Hepatic stellate cell (primary cell): Measurements from ENCODE around the gene VRK1.
"Not testable (repeated sequence)": the region's sequence is repeated elsewhere in the genome, so short reads cannot be mapped to it uniquely, and the experiment has no call there.

Experiments
- DNase-seq: peaks from one replicate; pipeline ENCODE4 v3.0.0; 2011; ENCODE audit warnings: low spot score

The VRK1 gene, protein sequence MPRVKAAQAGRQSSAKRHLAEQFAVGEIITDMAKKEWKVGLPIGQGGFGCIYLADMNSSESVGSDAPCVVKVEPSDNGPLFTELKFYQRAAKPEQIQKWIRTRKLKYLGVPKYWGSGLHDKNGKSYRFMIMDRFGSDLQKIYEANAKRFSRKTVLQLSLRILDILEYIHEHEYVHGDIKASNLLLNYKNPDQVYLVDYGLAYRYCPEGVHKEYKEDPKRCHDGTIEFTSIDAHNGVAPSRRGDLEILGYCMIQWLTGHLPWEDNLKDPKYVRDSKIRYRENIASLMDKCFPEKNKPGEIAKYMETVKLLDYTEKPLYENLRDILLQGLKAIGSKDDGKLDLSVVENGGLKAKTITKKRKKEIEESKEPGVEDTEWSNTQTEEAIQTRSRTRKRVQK

DNA sequence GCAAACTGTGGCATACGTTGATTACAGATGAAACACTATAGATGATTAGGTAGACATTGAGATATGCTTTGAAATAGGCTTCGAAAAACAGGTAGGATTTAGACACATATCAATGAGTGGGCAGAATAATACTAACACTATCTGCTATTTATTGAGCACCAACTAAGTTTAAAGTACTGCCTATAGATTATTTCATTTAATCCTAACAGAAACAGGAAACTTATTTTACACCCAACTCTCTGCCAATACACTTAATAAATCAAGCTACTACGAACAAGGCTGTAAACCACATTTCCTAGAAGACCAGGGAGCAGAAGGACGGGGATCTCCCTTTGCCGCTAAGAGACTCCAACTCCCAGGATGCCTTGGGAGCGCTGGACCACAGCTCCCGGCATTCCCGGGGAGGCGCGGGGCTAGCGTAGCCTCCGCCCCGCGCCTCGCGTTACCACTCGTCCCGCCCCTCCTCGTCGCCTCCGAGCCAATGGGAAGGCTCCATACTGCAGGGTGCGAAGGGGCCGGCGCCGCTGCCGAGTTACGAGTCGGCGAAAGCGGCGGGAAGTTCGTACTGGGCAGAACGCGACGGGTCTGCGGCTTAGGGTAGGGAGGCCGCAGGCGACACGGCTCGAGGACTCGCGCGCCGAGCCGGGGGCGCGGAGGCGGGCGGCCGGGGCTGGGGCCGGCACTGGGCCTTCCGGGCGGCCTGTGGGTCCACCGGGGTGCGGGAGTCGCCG, at the start of gene VRK1:
TSS of gene VRK1 (plus strand) at position 532 of the 731 bp plus-strand sequence. CDS start 36,090 bp downstream, outside the sequence.
- peak; percentile 94 for DNase-seq

DNA sequence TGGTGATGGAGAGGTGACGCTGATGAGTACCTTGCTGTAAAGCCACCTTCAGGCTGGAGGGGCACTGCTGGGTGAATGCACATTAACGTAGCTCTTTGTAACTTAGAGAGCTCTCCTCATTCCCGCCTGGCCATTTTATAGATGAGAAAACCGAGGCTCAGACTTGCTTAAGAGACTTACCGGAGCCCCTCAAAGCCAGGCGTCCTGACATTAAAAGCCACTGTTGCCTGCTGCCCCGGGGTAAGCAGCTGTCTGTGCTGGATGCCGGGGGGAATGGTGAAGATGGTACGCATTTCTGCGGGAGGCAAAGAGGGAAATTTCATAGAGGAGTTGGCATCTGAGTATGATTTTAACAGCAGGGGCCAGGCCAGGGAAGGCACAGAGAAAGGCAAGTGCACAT, 49.6 kb upstream of the VRK1 start:
- DNase-seq: no peak

DNA sequence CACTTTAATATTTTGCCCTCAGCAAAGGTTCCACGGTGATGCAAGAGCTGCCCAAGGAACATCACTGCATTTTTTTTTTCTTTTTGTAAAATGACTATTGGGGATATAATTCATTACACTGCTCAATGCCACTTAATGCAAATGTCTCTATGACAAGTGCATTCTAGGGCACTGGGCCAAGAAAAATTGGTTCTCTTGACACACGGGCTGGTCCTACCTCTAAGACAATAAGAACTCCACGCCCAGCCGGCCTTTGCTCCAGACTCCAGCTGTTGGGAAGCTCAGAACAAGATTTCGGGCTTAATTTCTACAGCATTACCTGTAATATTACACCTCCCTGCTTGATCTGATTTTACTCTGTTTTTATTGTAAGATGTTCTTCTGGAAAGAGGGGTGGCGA, 48.8 kb upstream of the VRK1 start:
- DNase-seq: no peak

DNA sequence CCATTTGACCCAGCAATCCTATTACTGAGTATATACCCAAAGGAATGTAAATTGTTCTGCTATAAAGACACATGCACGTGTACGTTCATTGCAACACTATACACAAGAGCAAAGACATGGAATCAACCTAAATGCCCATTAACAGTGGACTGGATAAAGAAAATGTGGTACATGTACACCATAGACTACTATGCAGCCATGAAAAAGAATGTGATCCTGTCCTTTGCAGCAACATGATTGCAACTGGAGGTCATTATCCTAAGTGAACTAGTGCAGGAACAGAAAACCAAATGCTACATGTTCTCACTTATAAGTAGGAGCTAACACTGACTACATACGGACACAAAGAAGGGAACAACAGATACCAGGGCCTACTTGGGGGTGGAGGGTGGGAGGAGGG, 45.7 kb upstream of the VRK1 start:
- no peak for DNase-seq

DNA sequence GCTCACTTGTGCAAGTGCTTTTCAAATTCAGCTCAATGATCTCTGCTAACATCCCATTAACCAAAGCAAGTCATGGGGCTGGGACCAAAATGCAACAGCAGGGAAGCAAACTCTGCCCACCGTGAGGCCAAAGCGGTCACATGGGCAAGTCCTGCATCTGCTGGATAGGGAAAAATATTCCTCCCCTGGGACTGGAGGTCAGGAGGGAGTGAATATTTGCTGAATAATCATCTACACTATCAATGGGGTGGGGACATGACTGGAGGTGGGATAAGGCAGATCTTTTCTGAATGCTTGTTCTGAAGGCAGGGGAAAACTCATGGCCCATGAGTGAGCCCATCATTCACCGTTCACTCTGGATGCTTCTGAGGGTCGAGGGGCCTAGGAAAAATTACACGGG, 45.1 kb upstream of the VRK1 start:
- no peak for DNase-seq

DNA sequence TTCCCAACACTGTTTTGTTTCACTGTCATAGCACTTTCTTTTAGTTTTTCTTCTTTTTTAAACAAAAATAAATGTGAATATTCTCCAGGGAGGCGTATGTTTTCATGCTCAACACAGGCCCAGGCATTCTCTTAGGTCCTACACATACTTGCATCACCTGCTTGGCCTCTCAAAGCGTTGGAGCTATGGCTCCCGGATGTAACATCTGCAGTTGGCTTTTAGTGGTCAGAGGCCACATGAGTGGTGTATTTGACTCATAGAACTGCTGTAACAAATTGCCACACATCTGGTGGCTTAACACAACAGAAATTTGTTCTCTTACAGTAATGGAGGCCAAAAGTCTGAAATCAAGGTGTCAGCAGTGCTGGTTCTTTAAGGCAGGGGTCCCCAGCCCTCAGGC, 44.6 kb upstream of the VRK1 start:
- no peak for DNase-seq

DNA sequence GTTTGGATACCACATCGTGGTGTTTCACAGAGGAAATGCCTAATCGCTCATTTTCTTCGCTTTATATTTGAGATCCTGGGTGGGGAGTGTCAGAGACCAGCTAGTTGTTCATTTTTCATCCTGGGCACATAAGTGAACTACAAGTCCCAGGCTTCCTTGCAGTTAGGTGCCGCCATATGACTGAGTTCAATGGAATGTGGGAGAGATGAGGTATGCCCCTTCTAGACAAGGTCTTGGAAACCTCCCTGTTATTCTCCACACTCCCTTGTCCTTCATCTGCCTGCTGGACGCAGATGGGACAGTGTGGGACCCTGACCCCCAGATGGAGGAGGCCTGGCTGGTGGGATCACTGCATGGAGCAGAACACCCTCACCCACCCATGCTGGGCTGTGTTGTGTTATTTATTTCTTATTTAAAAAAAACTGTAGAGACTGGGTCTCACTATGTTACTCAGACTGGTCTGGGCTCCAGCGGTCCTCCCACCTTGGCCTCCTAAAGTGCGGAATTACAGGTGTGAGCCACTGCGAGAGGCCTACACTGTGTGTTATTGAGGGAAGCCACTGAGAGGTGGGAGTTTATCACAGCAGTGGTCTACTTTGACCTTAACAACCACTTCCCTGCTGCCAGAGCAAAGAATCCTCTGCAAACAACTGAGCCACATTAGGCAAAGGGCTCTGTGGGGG, 42.9 kb upstream of the VRK1 start:
- DNase-seq: no peak

DNA sequence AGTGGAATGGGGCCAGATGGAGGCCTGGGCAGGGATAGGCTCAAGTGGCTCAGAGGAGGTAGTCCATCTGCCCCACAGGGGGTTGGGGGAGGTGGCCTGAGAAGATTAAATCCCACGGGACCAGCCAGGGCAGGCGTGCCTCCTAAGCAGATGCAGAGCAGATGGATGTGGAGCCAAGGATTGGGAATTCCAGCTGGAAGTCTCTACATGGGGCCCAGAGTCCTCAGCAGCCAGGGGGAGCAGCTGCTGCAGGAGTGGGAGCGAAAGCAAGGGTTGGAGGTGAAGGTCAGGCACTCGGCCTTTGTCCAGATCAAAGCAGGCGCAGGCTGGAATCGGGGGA, 42.4 kb upstream of the VRK1 start:
- no peak for DNase-seq

DNA sequence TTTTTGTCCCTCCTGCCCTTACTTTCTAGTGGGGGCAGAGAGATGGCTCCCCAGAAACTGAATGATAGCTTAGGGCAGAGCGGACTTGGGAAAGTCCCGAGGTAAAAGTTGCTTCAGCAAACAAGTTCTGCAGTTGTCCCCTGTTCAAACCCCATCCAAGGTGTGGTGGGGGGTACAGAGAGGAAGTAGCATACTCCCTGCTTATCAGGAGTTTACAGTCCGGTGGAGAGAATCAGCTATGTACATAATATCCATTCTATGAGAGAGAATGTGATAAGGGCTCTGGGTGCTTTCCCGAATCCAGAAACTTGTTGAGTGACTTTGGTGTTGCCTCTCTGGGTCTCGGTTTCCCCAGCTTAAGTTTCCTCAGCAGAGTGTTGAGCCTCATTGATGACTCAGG, 40.4 kb upstream of the VRK1 start:
- DNase-seq: no peak

DNA sequence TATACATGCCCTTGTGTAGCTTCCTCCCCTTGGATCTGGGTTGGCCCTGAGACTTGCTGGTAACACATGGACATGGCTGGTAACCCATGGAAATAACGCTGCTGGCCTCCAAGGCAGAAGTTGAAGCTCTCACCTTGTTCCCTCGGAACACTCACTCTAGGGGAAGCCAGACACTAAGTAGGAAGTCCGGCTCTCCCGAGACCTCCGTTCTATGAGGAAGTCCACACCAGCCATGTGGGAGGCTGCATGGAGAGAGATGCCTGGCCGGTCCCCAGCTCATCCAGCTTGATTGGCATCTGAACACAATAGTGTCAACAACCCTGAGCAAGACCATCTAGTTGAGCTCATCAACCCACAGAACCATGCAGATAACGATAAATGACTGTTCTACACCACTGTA, 39.7 kb upstream of the VRK1 start:
- no peak for DNase-seq

DNA sequence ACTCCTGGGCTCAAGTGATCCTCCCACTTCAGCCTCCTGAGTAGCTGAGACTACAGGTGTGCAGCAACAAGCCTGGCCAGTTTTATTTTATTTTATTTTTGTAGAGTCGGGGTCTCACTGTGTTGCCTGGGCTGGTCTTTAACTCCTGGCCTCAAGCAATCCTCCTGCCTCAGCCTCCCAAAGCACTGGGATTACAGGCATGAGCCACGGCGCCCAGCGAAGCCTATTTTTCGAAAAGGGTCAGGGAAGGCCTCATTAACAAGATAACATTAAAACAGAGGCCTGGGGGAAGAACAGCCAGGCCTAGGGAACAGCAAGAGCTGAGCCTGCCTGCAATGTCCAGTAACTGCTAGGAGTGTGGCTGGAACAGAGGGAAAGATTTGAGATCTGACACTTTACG, 36.1 kb upstream of the VRK1 start:
- DNase-seq: no peak

DNA sequence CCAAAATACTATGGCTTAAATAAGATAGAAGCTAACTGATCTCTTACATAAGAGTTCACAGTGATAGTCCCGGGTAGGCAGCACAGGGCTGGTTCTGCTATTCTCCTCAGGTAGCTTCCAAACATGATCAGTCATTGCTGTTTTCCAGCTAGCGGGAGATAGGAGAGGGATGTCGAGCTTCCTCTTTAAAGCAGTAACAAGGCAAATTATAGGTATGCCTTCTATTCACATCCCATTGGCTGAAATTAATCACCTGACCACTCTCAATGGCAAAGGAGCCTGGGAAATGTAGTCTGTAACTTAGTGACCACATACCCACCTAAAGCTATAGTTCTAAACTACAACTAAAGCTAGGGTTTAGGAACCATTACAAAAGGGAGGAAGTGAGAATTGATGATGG, 34.5 kb upstream of the VRK1 start:
- DNase-seq: peak; percentile 47

DNA sequence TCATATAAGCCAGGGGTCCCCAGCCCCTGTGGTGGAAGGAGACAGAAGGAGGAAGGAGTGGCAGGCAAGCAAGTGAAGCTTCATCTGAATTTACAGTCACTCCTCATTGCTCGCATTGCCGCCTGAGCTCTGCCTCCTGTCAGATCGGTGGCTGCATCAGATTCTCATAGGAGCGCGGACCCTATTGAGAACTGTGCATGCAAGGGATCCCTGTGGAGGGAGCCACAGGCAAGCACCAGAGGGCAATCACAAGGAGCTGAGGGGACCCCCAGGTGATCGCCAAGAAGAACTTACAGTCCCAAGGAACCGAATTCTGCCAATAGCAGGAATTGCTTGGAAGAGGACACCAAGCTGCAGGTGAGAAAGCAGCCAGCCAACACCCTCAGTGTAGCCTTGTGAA, 33.2 kb upstream of the VRK1 start:
- no peak for DNase-seq

DNA sequence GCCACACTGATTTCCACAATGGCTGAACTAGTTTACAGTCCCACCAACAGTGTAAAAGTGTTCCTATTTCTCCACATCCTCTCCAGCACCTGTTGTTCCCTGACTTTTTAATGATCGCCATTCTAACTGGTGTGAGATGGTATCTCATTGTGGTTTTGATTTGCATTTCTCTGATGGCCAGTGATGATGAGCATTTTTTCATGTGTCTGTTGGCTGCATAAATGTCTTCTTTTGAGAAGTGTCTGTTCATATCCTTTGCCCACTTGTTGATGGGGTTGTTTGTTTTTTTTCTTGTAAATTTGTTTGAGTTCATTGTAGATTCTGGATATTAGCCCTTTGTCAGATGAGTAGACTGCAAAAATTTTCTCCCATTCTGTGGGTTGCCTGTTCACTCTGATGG, 32.0 kb upstream of the VRK1 start:
- not testable (repeated sequence) for DNase-seq

DNA sequence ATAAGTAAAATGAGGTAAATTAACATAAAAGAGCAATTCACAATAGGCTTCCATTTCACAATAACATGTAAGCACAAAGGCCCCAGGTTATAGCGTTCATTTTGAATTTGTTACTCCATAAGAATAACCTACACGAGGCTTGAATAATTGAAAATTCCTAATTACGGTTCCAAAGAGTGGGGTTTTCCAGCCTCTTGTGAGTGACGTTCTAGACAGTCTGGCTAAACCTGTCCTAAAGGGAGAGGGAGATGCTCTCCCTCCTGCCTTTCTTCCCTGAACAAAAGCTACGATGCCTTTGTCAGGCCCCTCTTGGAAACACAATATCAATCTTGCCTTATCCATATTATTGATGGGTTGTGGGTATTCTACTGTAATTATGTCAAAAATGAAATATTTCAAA, 24.3 kb upstream of the VRK1 start:
- no peak for DNase-seq

DNA sequence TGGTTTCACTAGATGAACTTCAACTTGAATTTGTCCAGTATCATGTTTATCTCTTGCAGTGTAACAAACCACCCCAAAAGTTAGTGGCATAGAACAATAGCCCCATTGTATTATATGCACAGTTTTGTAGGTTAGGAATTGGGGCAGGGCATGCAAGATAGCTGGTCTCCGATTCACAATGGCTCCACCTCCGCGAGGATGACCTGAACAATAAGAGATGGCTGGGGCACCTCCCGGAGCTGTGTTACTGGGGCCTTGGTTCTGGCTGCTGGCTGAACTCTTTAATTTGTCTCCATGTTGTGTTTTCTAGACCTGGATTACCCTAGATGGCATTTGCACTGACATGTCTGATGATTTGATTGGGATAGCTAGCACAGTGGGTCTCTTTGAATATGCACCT, 20.4 kb upstream of the VRK1 start:
- DNase-seq: no peak

DNA sequence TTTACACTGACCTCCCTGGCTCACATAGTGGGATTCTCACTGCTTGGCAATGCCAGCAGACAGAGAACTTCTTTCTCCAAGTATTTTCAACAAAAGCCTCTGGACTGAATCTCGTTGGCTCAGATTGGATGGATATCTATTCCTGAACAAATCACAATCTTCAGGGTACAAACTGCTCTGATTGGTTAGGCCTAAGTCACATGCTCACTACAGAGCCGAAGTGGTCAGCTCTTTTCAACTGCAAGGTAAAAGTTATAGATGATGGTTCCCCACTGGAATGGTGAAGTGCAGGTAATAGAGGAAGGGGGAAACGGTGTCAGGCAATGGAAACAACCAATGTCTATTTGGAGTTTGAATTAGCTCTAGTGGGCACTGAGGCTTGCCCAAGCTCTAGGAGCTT, 16.7 kb upstream of the VRK1 start:
- DNase-seq: no peak

DNA sequence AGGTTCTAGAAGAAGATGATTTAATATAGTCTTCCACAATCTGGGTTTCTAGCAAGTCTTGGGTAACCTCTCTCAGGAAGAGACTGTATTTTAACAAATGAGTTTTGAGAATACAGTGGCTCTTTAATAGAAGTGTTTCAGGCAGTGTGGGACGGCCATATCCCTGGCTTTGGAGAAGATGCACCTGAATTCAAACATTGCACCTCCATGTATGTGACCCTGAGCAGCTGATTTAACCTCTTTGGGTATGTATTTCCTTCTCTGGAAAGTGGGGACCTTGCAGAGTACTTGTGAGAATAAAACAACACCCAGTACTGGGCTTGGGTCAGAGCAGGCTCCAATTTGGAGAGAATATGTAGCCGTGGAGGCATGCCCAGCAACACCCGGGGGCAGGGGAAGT, 15.8 kb upstream of the VRK1 start:
- DNase-seq: no peak

DNA sequence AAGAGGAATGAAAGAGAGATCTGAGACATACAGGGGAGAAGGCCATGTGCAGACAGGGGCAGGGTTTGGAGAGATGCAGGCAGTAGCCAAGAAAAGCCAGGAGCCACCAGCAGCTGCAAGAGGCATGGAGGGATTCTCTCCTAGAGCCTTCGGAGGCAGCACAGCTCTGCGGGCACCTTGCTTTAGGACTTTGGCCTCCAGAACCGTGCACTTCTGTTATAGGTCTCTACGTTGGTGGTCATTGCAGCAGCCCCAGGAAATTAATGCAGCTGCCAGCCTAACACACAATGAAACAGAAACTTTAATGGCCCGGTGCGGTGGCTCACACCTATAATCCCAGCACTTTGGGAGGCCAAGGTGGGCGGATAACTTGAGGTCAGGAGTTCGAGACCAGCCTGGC, 14.7 kb upstream of the VRK1 start:
- DNase-seq: no peak

DNA sequence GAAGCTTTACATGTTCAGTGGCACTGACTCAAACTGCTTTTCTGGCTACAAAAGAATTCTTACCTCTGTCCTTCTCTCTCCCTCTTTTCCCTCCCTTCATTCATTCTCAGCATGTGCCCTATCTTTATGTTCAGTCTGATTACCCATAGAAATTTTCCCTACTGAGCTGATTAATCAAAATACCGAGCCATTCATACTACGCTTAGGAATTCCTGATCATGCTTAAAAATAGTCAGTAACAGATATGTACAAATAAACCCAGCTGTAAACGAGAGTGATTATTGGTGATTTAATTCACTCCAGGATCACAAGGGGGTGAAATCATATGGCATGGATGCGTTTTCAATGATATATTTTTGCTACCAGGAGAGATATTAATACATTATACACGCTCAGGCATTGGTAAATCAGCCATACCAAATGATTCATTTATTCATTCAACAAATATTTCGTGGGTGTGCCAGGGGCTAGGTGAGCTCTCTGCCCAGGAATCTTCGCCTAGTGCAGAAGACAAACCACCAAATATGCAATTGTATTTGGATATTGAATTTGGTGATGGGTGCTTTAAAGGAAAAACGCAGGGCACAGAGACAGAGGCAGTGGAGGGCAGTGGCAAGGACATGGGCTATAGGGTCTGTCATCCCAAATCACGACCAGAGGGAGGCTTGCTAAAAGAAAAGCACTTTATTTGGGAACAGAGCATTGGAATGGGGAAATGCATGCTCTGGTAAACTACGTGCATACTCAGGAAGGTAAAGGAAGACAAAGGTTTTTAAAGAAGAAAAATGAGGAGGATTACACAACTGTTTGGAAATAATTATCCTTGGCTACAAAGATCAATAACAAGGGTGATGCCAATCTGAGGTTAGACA, 13.9 kb upstream of the VRK1 start:
- DNase-seq: no peak

DNA sequence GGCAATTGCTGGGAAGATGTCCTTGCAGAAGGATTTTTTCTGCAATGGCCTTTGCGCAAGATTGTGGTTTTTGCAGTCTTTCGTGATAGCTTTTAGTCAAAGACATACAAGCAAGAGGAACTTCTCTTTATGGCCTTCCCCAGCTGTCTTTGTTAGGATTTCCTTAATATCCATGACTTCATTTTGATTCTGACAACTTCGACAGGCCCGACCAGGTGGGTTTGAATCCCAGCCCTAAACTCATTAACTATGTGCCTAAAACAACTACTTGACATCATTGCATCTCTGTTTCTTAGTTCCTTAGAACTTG, 13.3 kb upstream of the VRK1 start:
- DNase-seq: no peak

DNA sequence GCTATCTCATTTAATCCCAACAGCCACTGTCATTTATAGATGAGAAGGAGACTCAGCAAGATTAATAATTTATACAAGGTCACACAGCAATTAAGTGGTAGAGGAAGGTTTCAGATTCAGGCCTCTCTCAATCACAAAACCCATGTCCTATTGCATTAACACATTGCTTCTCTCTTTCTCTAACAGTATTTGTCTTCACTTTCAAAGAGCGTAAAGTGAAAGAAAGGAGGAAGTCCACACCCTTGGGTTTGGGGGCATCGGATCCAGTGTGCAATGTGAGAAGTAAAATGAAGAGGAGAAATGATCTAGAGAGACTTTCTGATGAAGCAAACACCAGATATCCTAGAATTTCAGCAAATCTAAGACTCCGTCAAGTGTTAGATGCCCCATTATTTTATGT, 7.0 kb upstream of the VRK1 start:
- DNase-seq: no peak

DNA sequence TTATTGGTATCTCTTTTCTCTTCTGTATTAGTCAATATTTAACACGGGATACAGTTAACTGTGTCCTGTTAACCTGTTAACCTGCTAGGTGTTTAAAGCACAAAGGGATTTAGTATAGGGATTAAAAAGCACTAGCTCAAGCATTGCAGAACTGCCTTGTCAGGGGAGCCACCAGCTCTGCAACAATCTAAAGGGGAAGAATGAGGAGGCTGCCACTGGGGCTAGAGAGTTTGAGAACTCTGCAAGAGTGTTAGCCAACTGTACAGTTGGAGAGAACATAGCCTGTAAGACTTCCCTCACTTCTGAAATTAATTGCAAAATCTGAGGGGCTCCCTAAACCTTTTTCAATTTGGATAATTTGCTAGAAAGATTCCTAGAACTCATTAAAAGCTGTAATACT, 6.5 kb upstream of the VRK1 start:
- no peak for DNase-seq
